K562 (cell line): Measurements from ENCODE around the gene RNF112. TPM values are rescaled to one million over a fixed set of nuclear protein-coding genes. Genes with fewer than 3 reads are reported as not detected.
"Not testable (repeated sequence)": the region's sequence is repeated elsewhere in the genome, so short reads cannot be mapped to it uniquely, and the experiment has no call there.

Experiments
- ATAC-seq: fragments of 200-7000 bp; cut with Tn5 transposase; 3 replicates; pipeline ENCODE4 v1.9.1; 2020; ENCODE audit warnings: moderate library complexity
- BruUV-seq: library from RNA; stranded (reverse); fragments of 400-500 nt; replicated peaks from 2 replicates; lab custom pipeline; 2021; lab: Mats Ljungman, UMichigan
- CTCF ChIA-PET: fragments of 300-600 bp; formaldehyde crosslinking; extraction: SDS; loops from one replicate; lab custom pipeline; 2021; ENCODE audit warnings: low intra/inter-chr PET ratio; lab: Yijun Ruan, JAX
- POLR2A ChIA-PET: fragments of 300-600, 350-650 bp; sonication (Branson Sonifier 250); formaldehyde crosslinking; extraction: SDS; loops from one replicate; lab custom pipeline; 2021; ENCODE audit warnings: antibody characterized with exemption, inconsistent platforms; lab: Yijun Ruan, JAX
- DNase-seq, 4 experiments: peaks; one replicate each; pipeline versions ENCODE4 v3.0.0 to v3.0.0-alpha.2; 2011 to 2018; ENCODE audit warnings: low spot score in 3 of 4, mixed read lengths in 3 of 4; ENCODE audit errors: extremely low read depth in 1 of 4
- FAIRE-seq: peaks from 2 replicates; lab custom pipeline; 2011; peaks lifted over from hg19 to GRCh38; lab: Jason Lieb, UNC
- H2AFZ ChIP-seq: 2 replicates; pipeline ENCODE4 v1.6.0; 2011; ENCODE audit warnings: low read depth, low read length, control low read depth, inconsistent platforms
- H3K27ac ChIP-seq: fragments of 200-600 bp; 3 replicates; pipeline ENCODE4 v1.8.0; 2011; ENCODE audit warnings: low read depth, mild to moderate bottlenecking, control low read depth, inconsistent platforms, low read length, moderate library complexity, mixed read lengths; ENCODE audit errors: extremely low read depth
- H3K27me3 ChIP-seq, 2 experiments: fragments of 300-600 bp in 1 of 2; 2 replicates in 1 of 2; 3 replicates in 1 of 2; pipeline versions ENCODE4 v1.6.0 to v1.8.0; 2011; ENCODE audit warnings: inconsistent platforms in 2 of 2, low read length in 2 of 2, mild to moderate bottlenecking in 1 of 2, mixed read lengths in 1 of 2, moderate library complexity in 1 of 2; ENCODE audit not compliant: control insufficient read depth in 2 of 2, insufficient read depth in 2 of 2
- H3K36me3 ChIP-seq: fragments of 300-600 bp; 3 replicates; pipeline ENCODE4 v1.8.0; 2011; ENCODE audit warnings: mild to moderate bottlenecking, low read length, inconsistent platforms; ENCODE audit not compliant: control insufficient read depth, insufficient read depth
- H3K4me1 ChIP-seq, 2 experiments: fragments of 200-600 bp in 1 of 2; replicated peaks in 1 of 2; 2 replicates in 1 of 2; 3 replicates in 1 of 2; pipeline versions ENCODE4 v1.5.1 to v1.8.0; 2011; ENCODE audit warnings: inconsistent platforms in 2 of 2, low read length in 2 of 2, mild to moderate bottlenecking in 1 of 2, mixed read lengths in 1 of 2, moderate library complexity in 1 of 2; ENCODE audit not compliant: control insufficient read depth in 2 of 2, insufficient read depth in 2 of 2
- H3K4me2 ChIP-seq: 2 replicates; pipeline ENCODE4 v1.6.1; 2011; ENCODE audit warnings: low read length, control low read depth, inconsistent platforms, mixed read lengths; ENCODE audit not compliant: insufficient read depth
- H3K4me3 ChIP-seq: fragments of 200-600 bp; sonication (generic), shearing (Covaris generic); 2 replicates; pipeline ENCODE4 v1.5.1; 2016; ENCODE audit warnings: control low read depth, inconsistent platforms
- H3K79me2 ChIP-seq: fragments of 200-600 bp; 3 replicates; pipeline ENCODE4 v1.8.0; 2011; ENCODE audit warnings: low read length, inconsistent platforms; ENCODE audit not compliant: control insufficient read depth, insufficient read depth
- H3K9ac ChIP-seq, 2 experiments: 2 replicates each; pipeline versions ENCODE4 v1.6.0 to v1.6.1; 2011; ENCODE audit warnings: low read depth in 2 of 2, low read length in 2 of 2, control low read depth in 1 of 2, inconsistent platforms in 1 of 2, mild to moderate bottlenecking in 1 of 2, mixed read lengths in 1 of 2; ENCODE audit not compliant: insufficient read depth in 1 of 2
- H3K9me1 ChIP-seq: one replicate; pipeline ENCODE4 v1.6.0; 2011; ENCODE audit warnings: inconsistent platforms, mild to moderate bottlenecking, low read length, moderate library complexity; ENCODE audit not compliant: control insufficient read depth, insufficient read depth
- H3K9me3 ChIP-seq: replicated peaks from 2 replicates; pipeline ENCODE4 v1.5.1; 2011; ENCODE audit warnings: low read depth, low read length, inconsistent platforms; ENCODE audit not compliant: control insufficient read depth, insufficient read depth
- H4K20me1 ChIP-seq: replicated peaks from 2 replicates; pipeline ENCODE4 v1.6.1; 2011; ENCODE audit warnings: low read length, inconsistent platforms, mixed read lengths; ENCODE audit not compliant: control insufficient read depth, insufficient read depth
- GATAD2A ChIP-seq: fragments of 450-650 bp; IDR thresholded peaks from 2 replicates; pipeline ENCODE4 v1.6.1; 2017
- LEF1 ChIP-seq: fragments of 450-650 bp; IDR thresholded peaks from 2 replicates; pipeline ENCODE4 v1.6.1; 2016; ENCODE audit warnings: mild to moderate bottlenecking
- SUPT5H ChIP-seq: fragments of 450-650 bp; IDR thresholded peaks from 2 replicates; pipeline ENCODE4 v1.6.1; 2016
- YY1 ChIP-seq, 3 experiments: IDR thresholded peaks; 2 replicates each; pipeline ENCODE4 v1.6.1; 2011; ENCODE audit warnings: low read length in 2 of 3, mild to moderate bottlenecking in 2 of 3, moderate library complexity in 2 of 3, borderline replicate concordance in 1 of 3, control low read depth in 1 of 3, low read depth in 1 of 3; ENCODE audit not compliant: insufficient read depth in 3 of 3, insufficient replicate concordance in 2 of 3, control insufficient read depth in 1 of 3, insufficient read length in 1 of 3; ENCODE audit errors: extremely low read depth in 1 of 3
- ZBED1 ChIP-seq: IDR thresholded peaks from 2 replicates; pipeline ENCODE4 v1.6.1; 2014
- WGBS: fragments of 100-300 bp; shearing (Covaris generic); methylation state at CpG from one replicate; pipeline ENCODE4 v1.1.6; 2016; ENCODE audit warnings: low coverage, mixed read lengths; ENCODE audit not compliant: insufficient coverage; ENCODE audit errors: missing lambda C conversion rate; 5-methylcytosine and 5-hydroxymethylcytosine counted together
- in situ Hi-C: fragments of 300-500 bp; cut with MboI; formaldehyde crosslinking; loops from 4 replicates; pipeline ENCODE4 v1.15.0; 2018; ENCODE audit warnings: inconsistent platforms, mixed read lengths
- intact Hi-C: fragments of 100-400 bp; cut with micrococcal nuclease; formaldehyde crosslinking; loops from 2 replicates; pipeline ENCODE4 v1.14.2; 2022
- polyA plus RNA-seq, 8 experiments: library from polyadenylated mRNA; depleted of rRNA in 4 of 8; stranded (reverse) in 5 of 8; unstranded in 3 of 8; fragments of >200 nt; fragmentation: Nextera tagmentation in 2 of 8; fragmentation: Illumina TruSeq in 1 of 8; extraction: Ambion mirVana in 2 of 8; extraction: Trizol in 1 of 8; gene quantifications; 2 replicates each; pipeline versions ENCODE4 v1.2.1 to v1.2.3, GENCODE V29; 2011 to 2014; ENCODE audit warnings: inconsistent platforms in 1 of 8, missing spikeins in 1 of 8
- total RNA-seq, 7 experiments: library from RNA; depleted of rRNA in 6 of 7; stranded (reverse); fragments of >200 nt in 6 of 7; fragmentation: Illumina TruSeq in 2 of 7; extraction: Trizol in 2 of 7; gene quantifications; 2 replicates each; pipeline versions ENCODE4 v1.2.1 to v1.2.3, GENCODE V29; 2011 to 2021; ENCODE audit warnings: low replicate concordance in 1 of 7

The RNF112 gene
- total and polyA plus RNA-seq, 9 of the 15 experiments (the other 6 are each of a cell fraction or from before 2014, with no cell fraction given): 0.05 TPM; not detected in 8

DNA sequence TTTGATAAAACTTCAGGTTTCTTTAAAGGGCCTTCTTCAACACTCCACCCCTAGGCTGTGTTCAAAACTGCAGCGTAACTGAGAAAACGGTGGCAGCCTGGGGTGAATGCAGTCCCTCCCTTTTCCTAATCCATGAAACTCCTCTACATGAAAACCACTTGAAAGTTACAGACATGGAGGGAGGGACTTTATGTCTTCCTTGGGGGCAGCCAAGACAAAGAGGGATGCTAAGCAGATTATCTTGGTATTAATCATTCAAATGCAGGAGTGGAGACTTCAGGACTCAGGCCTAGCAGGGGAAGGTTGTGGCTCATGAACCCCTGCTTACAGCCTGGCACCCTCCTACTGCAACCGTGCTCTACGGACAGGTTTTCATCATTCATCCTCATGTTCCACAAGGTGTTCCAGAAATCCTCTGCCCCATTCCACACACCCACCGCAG is 46.8 kb downstream of the RNF112 start (continued):
- TF ChIP-seq GATAD2A (no peak), SUPT5H (no peak), YY1 (IDR thresholded peaks at IDR 0.05; ENCODE audit: borderline replicate concordance in 1 of 3, control insufficient read depth in 1 of 3, extremely low read depth in 1 of 3, insufficient read depth in 3 of 3, insufficient read length in 1 of 3, insufficient replicate concordance in 2 of 3, low read depth in 1 of 3, low read length in 2 of 3) (no peak), LEF1 (no peak), ZBED1 (no peak)

DNA sequence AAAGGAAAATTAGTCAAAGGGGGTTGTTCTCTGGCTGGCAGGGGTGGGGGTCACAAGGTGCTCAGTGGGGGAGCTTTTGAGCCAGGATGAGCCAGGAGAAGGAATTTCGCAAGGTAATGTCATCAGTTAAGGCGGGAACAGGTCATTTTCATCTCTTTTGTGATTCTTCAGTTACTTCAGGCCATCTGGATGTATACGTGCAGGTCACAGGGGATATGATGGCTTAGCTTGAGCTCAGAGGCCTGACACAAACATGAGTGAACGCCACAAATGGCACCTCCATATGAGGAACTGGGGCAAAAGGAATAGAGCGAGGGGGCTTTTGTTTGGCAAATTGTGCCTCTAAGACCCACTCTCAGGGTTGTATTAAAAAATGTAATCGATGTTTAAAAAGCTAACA is 47.4 kb downstream of the RNF112 start:
- in situ Hi-C loops, ATAC-seq, H3K4me3 ChIP-seq, H3K27ac ChIP-seq, H3K4me1 ChIP-seq, H3K79me2 ChIP-seq, H3K4me2 ChIP-seq, FAIRE-seq, CTCF ChIA-PET, H2AFZ ChIP-seq, H3K27me3 ChIP-seq, H3K36me3 ChIP-seq, H3K9me1 ChIP-seq, intact Hi-C loops, H3K9me3 ChIP-seq, BruUV-seq, H4K20me1 ChIP-seq, H3K9ac ChIP-seq, DNase-seq: not testable (repeated sequence)
- WGBS: 0% methylated on average over 5 of the region's 6 CpGs
- POLR2A ChIA-PET: interaction anchor here (0.6 kb wide), 1 partner anchor 10 kb away, joined by 3 read pairs; no protein-coding TSS in a partner anchor

DNA sequence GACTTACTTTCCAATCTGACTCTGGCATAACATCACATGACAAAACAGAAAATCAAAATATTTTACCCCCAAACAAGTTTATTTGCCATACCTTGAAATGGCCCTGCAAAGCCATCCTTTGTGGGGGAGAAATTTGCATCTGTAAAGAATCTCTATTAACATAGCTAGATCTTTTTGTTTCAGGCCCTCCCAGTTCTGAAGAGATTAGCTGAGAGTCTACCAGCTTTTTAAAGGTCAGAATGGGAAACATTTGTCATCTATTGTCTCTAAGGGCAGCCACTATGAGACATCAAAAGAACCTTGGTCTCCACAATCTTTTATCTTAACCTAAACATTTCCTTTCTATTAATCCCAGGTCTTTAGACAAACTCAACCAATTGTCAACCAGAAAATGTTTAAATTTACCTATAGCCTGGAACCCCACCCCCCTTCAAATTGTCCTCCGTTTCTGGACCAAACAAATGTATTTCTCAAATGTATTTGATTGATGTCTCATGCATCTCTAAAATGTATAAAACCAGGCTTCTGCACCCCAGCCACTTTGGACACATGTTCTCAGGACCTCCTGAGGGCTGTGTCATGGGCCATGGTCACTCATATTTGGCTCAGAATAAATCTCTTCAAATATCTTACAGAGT is 48.1 kb downstream of the RNF112 start:
- in situ Hi-C loops, H3K4me1 ChIP-seq, H3K9ac ChIP-seq, BruUV-seq, H3K36me3 ChIP-seq, H3K9me3 ChIP-seq, H4K20me1 ChIP-seq, H2AFZ ChIP-seq, FAIRE-seq, H3K27ac ChIP-seq, H3K4me3 ChIP-seq, DNase-seq, H3K9me1 ChIP-seq, intact Hi-C loops, H3K27me3 ChIP-seq, H3K79me2 ChIP-seq, ATAC-seq, CTCF ChIA-PET, H3K4me2 ChIP-seq: not testable (repeated sequence)
- 0% methylated on average over 1 of the region's 1 CpG for WGBS
- POLR2A ChIA-PET: interaction anchor here (0.6 kb wide), 1 partner anchor 11 kb away, joined by 3 read pairs; no protein-coding TSS in a partner anchor
